ENCODE results near the gene TOLLIP. TPM values are rescaled to one million over a fixed set of nuclear protein-coding genes. Genes with fewer than 3 reads are reported as not detected.

Gene TOLLIP
- total RNA-seq, 1 experiment from 2014 or later: 11.8 TPM

DNA sequence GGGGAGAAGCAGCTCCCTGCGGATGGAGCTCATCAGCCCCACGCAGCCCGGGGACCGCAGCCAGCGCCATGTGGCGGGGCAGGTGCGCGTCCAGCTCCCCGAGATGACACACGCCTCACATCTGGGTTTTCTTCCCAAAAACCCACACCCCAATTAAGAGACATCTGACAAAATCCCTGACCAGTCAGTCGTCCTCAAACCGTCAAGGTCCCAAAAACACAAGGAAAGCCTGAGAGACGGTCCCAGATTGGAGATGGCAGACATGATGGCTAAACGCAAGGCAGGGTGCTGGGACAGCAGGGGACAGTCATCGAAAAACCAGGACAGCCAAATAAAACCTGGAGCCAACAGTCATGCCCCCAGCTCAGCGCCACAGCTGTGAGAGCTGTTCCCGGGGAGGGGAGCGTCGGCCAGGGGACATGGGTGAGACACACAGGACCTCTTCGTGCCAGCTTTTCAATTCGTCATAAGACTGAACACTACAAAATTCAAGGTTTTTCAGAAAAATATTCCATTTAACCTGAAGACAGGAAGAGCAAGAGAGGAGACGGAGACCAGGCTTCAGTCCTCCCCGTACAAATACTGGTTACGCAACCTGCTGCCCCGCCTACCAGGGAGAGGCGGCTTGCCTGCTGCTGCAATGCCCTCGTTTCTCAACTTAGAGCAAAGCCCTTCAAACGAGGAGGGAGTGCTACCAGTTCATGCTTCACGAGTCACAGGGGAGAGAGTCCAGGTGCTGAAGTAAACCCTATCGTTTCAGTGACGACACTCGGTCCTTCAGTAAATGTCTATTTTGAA, 10.5 kb downstream of the TOLLIP start:
- no peak for DNase-seq (ENCODE audit: low read depth)

DNA sequence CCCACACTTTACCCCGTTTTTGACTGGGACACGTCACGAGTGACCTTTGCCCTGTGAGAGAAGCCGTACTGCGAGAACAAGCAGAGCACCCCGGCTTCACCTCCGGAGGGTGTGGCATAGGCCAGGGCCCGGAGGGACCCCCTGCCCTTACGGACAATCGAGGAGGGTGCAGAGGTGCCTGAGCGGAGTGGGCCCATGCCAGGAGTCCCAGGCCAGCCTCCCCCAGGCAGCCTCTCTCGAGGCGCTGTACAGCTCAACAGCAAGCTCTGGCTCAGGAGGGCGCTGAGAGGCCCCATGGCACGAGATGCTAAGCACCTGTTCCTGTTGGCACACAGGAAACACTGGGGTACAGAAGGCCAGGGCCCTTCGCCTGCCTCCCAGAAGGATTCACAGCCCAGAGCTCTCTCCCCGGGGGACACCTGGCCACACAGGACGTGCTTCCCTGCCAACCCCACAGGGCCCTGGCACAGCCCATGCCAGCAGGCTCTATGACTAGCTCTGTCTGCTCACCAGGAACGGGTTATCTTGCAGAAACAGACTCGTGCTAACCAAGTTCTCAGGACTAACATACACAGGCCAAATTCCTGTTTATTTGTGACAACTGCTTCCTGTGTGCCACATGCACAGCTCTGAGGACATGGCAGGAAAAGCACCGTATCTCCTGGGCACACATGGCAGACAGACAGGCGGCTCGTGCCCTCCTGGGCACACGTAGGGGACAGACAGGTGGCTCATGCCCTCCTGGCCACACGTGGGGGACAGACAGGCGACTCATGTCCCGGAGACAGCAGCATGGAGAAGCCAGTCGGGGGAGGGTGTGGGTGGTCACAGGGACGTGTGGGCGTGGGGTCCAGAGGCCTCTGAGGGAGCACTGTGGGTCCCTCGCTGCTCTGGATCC, 11.6 kb downstream of the TOLLIP start:
- no peak for DNase-seq (ENCODE audit: low read depth)

DNA sequence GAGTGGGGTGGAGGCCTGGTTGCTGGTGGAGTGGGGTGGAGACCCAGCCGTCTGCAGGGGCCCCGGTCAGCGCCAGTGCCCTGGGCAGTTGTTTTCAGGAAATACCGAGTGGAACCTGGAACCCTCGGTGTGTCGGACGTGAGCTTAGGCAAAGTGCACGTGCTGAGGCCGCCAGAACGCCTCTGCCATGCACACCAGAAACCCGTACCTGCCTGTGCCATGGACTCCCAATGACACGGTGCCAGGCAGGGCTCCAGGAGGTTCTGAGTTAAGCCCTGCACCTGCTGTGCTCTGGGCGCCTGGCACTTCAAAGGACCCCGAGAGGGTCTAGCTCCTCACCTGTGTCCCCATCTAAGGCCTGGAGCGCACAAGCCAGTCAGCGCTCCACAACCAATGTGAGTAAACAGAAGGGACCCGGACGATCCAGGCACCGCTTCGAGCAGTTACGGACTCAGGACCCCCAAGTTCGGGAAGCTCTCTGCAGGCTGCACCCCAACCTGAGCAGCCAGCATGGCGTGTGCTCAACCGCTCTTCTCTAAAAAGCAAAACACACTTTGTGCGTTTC, 12.3 kb downstream of the TOLLIP start:
- no peak for DNase-seq (ENCODE audit: low read depth)

DNA sequence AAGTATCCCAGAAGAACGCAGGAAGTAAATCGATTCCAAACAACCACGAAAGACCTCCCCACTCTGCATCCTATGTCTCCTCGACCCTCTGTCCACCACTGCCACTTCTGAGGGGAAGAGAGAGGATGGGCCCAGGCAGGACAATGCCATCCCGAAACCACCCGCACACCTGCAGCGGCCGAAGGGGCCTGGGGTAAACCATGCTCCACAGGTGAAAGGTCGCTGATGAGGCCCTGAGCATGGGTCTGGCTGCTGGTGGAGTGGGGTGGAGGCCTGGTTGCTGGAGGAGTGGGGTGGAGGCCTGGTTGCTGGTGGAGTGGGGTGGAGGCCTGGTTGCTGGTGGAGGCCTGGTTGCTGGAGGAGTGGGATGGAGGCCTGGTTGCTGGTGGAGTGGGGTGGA, 13.1 kb downstream of the TOLLIP start:
- no peak for DNase-seq (ENCODE audit: low read depth)

DNA sequence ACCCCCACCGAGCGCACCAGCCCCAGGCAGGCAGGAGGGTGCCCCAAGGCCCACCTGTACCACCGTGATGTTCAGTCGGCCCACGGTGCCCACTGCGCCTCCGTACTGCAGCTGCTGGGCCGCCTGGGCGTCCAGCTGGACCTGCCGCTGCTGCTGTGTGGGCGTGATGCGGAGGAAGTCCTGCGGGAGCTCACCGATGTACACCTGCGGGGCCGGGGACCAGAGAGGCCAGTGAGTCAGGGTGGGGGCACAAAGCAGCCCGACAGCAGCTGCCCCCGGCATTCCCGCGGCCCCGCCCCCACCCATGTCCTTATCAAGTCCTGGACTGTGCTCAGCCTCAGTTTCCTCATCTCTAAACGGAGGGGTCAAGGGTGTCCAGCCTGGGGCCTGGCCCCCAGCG, 13.8 kb downstream of the TOLLIP start:
- no peak for DNase-seq (ENCODE audit: low read depth)

DNA sequence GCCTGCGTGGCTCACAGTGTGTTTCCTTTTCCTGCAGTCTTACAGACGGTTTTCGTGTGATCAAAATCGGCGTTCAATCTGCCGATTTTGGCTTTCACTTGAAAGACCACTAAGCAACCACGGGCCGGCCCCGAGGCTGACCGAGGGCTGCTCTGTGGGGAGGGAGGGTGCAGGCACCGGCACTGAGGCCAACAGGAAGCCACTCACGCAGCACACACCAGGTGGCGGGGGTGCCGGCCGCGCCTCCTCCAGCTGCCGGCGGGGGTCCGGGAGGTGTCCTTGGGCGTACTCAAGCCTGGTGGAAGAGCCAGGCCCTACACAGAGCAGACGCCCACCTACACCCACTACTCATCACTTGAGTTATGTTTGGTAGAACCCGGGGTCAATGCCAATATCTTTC, 14.3 kb downstream of the TOLLIP start:
- no peak for DNase-seq (ENCODE audit: low read depth)

DNA sequence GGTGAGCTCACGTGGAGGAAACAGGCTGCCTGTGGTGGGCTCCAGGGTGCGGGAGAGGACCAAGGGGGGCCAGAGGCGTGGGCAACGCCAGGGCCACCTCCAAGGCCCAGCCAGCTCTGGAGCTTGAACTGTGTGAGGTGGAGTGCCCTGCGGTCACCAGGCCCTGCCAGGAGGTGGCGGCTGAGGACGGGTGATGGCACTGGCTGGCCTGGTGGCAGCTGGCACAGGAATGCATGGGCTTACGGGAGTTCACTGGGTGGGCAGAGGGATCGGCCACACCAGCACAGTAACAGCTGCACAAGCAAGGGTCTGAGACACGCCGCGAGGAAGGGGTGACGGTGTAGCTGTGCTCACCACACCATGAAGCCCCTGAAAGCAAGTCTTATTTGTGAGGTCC, 15.8 kb downstream of the TOLLIP start:
- DNase-seq (ENCODE audit: low read depth): no peak

DNA sequence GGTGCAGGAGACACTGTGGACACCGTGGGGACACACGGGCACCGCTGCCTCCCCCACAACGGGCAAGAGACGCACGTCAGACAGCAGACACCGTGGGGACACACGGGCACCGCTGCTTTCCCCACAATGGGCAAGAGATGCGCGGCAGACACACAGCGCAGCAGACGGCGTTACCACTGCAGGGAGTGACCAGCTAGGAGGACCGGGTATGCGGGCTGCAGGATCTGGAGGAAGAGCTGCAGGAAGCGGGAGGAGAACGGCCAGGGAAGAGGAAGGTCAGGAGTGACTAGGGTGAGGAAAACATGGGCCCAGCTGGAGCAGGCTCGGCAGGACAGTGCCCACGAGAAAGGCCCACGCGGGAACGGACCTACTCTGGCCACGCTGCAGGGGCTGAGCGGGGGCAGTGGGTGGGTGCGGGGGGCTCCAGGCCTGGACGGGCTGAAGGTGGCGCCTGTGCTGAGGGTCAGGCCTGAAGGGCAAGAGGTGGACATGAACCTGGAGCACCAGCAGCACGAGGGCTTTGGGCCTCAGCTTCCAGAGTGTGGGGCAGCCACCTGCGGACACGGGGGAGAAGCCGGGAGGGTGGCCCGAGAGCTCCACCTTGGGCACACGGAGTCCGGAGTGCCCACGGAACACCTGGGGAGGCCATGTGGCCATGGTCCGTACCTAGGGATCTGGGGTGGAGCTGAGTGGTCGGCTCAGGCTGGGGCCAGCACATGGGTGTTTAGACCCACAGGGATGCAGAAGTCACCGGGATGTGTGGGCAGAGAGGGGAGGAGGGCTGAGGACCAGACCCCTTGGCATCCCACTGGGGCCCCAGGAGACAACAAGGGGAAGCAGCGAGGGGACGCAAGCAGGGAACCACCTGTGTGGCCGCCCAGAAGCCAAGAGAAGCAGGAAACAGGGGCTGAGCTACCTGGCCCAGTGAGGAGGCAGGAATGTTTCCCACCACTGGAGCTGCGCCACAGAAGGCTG, 16.5 kb downstream of the TOLLIP start:
- DNase-seq (ENCODE audit: low read depth): no peak

DNA sequence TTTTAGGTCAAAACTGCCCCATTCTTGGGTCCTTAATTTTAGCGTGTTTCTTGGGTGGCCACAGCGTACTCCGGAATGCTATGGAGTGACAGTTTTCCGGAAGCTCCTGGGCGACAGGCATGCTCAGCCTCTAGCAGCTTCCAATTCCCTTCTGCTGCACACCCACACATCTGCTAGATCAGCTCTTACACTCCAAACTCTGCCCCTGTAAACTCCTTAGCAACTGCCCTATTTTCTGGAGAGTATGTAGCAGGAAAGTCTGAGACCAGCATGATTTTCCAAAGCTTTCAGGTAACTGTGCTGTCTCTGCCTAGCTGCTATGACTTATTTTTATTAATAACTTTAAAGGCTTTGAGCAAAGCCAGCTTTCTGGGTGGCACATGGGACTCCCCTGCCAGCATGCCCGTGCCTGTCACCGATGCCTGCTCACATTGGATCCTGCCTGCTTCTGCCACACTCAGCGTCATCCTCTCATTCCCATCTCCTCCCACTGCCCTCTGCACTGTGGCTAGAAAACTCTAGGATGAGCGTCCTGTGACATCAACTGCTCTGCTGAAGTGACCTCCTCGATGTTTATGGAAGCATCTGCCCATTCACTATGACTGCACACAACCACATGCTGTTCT, 17.3 kb downstream of the TOLLIP start:
- no peak for DNase-seq (ENCODE audit: low read depth)

DNA sequence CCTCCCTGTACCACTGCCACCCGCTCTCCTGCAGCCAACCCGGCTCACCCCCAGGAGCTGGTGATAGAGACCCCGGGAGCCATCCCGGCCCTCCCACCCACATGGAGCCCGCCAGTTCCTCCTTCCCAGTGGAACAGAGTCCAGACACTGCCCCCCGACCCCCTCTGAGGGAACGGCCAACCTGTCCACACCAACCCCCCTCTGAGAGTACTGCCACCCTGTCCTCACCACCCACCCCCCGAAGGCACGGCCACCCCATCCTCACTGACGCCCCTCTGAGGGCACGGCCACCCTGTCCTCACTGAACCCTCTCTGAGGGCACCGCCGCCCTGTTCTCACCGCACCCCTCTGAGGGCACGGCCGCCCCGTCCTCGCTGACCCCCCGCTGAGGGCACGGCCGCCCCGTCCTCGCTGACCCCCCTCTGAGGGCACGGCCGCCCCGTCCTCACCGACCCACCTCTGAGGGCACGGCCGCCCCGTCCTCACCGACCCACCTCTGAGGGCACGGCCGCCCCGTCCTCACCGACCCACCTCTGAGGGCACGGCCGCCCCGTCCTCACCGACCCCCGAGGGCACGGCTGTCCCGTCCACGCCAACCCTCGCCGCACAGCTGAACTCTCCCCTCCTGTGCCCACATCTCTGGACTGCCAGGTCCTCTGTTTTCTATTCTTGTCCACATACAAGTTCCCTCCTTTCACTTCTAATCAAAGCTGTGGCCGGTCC, 18.0 kb downstream of the TOLLIP start:
- no peak for DNase-seq (ENCODE audit: low read depth)

DNA sequence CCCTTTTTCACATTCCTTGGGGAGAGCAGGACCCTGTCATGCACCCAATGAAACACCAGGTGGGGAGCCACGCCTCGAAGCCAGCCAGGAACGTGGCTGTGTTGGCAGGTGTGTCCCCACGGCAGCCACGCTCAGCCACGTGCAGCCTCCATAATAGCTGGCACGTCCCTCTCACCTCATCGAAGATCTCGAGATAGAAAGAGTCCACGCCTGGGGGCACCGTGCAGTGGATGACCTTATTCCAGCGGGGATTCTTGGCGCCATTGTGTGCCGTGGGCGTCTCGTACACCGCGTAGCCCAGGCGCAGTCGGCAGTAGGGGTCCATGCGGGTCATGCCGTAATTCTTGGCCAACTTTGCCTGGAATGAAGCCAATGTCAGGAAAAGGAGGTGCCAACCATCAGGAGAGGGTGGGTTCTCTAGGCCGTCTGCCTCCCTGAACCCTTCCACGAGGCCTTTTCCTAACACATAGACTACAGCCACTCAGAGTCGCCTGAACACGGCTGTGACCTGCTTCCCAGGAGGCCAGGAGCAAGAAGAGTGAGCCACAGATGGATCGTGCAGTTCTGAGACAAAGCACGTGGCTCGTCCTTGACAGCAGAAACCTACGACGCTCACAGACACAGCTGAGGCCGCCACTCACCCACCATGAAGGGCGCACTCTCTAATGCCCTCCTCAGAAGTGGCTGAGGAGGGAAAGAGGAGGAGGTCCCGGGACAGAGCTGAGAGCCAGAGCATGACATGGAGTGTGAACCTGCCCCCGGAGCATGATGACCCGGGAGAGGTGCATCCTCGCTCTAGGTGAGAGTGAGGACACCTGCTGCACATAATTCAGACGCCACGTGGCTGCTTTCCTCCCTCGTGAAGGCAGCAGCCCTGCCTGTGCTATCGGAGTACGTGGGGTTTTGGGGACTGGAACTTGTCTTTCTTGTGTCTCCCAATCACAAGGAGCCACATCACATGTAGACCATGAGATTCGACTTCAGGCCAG, 19.1 kb downstream of the TOLLIP start:
- no peak for DNase-seq (ENCODE audit: low read depth)

DNA sequence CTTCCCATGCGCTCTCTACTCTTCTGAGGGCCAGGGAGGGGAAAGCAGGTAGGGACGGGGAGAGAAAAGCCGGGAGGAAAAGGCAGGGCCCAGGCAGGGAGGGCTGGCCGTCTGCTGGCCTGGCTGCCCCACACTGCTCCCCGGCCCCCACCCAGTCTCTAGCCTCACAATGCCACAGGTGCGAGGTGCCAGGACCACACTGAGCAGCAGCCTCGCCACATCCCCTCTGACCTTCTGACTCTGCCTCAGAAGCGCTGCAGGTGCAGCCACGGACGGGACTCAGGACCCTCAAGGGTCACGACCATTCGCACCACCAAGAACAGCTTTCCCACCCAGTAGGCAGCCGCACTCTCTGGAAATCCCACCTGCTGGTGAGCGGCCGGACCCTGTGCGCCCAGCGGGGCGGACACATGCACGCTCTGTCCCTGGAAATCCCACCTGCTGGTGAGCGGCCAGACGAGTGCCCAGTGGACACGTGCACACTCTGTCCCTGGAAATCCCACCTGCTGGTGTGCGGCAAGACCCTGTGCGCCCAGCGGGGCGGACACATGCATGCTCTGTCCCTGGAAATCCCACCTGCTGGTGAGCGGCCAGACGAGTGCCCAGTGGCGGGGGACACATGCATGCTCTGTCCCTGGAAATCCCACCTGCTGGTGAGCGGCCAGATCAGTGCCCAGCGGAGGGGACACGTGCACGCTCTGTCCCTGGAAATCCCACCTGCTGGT, 20.1 kb downstream of the TOLLIP start:
- no peak for DNase-seq (ENCODE audit: low read depth)

DNA sequence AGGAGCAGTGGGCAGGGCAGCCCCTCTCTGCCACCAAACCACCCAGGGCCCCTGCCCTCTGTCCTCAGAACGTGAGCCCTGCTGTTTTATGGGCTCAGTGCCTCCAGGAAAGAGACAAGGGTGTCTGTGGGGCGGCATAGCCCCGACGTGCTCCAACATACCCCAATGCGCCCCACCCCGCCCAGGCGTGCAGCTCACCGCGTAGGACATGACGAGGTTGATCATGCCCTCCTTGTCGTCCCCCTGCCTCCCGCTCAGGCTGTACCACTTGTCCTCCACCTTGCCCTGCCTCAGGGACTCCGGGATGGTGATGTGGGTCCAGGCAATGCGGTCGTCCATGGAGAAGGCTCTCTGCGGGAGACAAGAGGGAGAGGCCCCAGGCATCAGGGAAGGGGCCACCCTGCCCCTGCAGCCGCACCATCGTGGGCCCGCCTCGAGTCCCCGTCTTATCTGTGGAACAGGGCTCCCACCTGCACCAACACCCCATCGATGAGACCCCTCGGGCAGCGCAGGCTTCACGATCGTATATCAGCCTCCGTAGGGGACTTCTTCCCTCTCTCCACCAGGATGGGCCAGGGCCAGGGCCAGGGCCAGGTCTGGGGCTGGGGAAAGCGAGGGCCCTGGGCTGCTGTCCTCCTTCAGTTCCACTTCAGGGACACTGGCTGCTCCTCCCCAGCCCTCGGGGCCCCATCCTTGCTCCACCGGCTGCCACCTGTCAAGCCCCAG, 20.8 kb downstream of the TOLLIP start:
- no peak for DNase-seq (ENCODE audit: low read depth)

DNA sequence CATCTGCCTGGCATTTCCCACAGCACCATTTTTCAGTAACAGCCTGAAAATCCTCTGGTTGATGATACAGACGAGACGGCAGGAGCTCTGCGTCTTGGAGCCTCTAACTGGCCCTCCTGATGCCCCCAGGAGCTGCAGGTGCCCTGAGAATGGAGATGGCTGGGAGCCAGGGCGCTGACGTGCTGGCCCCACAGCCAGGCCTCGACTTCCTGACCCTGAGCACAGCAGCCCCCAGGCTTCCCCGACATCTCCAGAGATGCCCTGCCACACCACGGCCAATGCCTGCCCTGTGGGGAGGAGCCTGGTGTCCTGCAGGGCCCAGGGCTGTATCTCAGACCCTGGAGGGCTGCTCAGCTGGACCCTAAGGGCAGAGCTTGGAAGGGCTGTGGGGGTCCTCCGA, 21.5 kb downstream of the TOLLIP start:
- no peak for DNase-seq (ENCODE audit: low read depth)

DNA sequence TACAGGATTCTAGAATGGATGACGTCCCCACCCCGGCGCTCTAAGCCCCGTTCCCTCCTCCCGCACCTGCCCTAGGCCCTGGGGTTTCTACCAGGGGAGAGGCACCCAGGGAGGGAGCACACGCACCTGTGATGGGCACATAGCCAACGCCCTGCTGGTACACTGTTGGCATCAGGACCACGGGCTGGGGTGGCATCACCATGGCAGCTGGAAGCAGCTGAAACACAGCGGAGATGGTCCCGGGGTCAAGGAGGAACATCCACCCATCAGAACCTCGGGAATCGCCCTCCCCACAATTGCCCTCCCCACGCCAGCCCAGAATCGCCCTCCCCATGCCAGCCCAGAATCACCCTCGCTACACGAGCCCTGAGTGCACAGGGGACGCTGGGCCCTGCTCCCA, 23.6 kb downstream of the TOLLIP start:
- no peak for DNase-seq (ENCODE audit: low read depth)

DNA sequence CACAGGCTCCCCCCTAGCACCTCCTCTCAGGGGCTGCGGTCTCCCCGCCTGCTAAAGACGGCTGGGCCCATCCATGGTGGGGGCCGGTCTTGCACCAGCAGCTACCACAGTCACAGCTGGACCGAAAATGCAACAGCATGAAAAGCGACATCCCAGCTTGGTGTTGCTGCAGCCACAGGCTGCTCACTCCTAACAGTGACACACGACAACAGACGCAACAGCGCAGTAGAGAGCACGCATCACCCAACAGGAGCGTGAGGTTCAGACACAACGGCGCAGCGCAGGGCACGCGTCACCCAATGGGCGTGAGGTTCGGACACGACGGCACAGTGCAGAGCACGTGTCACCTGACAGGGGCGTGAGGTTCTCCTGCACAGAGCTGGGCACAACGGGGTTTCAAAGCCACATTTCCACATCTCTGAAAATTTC, 24.1 kb downstream of the TOLLIP start:
- DNase-seq (ENCODE audit: low read depth): no peak

DNA sequence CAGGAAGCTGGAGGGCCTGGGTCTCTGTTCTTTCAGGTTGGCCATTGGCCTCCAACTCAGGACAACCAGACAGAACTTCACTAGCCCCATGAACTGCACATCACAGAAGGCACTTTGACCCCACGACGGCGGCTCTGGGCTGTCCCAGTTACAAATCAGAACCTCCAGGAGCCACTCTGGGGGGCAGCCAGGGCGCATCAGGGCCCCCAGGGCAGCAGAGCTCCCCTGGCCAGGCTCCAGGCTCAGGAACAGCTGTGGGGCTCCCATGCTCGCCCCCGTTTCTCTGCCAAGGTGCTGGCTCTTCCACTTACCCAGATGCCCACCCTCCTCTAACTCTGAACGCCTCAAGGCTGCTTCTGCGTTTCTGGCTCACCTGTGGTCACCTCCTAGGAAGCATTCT, 25.5 kb downstream of the TOLLIP start:
- DNase-seq (ENCODE audit: low read depth): no peak

DNA sequence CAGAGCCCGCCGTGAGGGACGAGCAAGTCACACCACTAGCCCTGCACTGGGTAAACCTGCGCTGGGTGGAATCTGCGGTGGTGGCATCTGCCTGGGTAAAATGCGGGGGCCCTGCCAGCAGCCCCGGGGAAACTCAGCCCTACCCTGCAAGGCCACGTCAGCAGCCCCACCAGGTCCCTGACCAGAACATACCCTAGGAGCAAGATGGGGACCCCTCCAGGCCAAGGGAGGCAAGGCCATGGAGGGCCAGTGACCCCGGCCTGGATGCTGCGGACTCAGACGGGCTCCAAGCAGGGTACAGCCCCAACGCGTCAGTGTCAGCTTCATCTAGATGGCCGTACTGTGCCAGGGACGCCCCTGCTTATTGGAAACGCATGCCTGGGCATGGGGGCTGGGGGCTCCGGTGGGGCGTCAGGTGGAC, 26.3 kb downstream of the TOLLIP start:
- DNase-seq (ENCODE audit: low read depth): no peak

All from RPMI7951 (cell line).